Thoracic aorta (tissue), 2 donors: ENCODE results near the gene CCDC149. TPM values are rescaled to one million over a fixed set of nuclear protein-coding genes. Genes with fewer than 3 reads are reported as not detected.

Source experiments
- ATAC-seq: fragments of 150-250 bp; one replicate; pipeline ENCODE4 v1.8.0; 2017; ENCODE audit warnings: low read depth; ENCODE audit not compliant: insufficient number of reproducible peaks, low FRiP score
- DNase-seq: peaks from one replicate; pipeline ENCODE4 v3.0.0-alpha.2; 2020; ENCODE audit warnings: low spot score
- H3K27ac ChIP-seq, 2 donors: fragments of 200-600 bp; sonication (generic); 1 replicate in 1 of 2; 2 replicates in 1 of 2; pipeline ENCODE4 v1.5.1; 2016; ENCODE audit warnings: mild to moderate bottlenecking in 2 of 2, moderate library complexity in 2 of 2
- H3K27me3 ChIP-seq: fragments of 200-600 bp; sonication (generic); replicated peaks from 2 replicates; pipeline ENCODE4 v1.6.0; 2016; ENCODE audit warnings: mild to moderate bottlenecking; ENCODE audit not compliant: insufficient read depth
- H3K36me3 ChIP-seq: fragments of 200-600 bp; sonication (generic); one replicate; pipeline ENCODE4 v1.5.1; 2016
- H3K4me1 ChIP-seq, 2 donors: fragments of 200-600 bp; sonication (generic); 1 replicate in 1 of 2; 2 replicates in 1 of 2; pipeline versions ENCODE4 v1.5.1 to v1.6.0; 2016; ENCODE audit warnings: low read depth in 2 of 2, mild to moderate bottlenecking in 1 of 2; ENCODE audit not compliant: control insufficient read depth in 1 of 2
- H3K4me3 ChIP-seq: fragments of 200-600 bp; sonication (generic); 2 replicates; pipeline ENCODE4 v1.5.1; 2016; ENCODE audit warnings: mild to moderate bottlenecking
- H3K9me3 ChIP-seq: fragments of 200-600 bp; sonication (generic); 2 replicates; pipeline ENCODE4 v1.5.1; 2016
- total RNA-seq, 2 donors: library from RNA; depleted of rRNA; stranded (reverse); fragments of >200 nt; gene quantifications; one replicate each; pipeline versions ENCODE4 v1.1.0 to v1.2.3, GENCODE V29; 2016
- TF ChIP-seq, protein P1 (sequence below): fragments of 200-600 bp; sonication (generic); IDR thresholded peaks from one replicate; pipeline ENCODE4 v1.5.1; 2019; ENCODE audit warnings: antibody characterized with exemption

Gene CCDC149
- total RNA-seq, 2 donors from 2014 or later, result 11.8 to 30.1 TPM

DNA sequence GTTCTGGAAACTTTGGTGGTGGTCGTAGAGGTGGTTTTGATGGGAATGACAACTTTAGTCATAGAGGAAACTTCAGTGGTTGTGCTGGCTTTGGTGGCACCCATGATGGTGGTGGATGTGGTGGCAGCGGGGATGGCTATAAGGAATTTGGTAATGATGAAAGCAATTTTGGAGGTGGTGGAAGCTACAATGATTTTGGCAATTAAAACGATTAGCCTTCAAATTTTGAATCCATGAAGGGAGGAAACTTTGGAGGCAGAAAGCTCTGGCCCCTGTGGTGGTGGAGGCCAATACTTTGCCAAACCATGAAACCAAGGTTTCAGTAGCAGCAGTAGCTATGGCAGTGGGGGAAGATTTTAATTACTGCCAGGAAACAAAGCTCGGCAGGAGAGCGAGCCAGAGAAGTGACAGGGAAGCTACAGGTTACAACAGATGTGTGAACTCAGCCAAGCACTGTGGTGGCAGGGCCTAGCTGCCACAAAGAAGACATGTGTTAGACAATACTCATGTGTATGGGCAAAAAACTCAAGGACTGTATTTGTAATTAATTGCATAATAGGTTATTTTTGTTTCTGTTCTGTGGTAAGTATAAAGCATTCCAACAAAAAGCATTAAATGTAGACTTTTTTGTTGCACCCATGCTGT, 140.7 kb downstream of the CCDC149 start:
- H3K9me3 ChIP-seq, result no peaks in the 10 kb centered on the region
- DNase-seq (no peak), ATAC-seq (no peak)
- no peaks in the 10 kb centered on the region for H3K4me1 ChIP-seq
- no peaks in the 10 kb centered on the region for H3K27me3 ChIP-seq
- H3K36me3 ChIP-seq, result no peaks in the 10 kb centered on the region
- no peak overlapping the region for H3K4me3 ChIP-seq
- H3K27ac ChIP-seq, result no peak overlapping the region
- TF ChIP-seq, protein P1, sequence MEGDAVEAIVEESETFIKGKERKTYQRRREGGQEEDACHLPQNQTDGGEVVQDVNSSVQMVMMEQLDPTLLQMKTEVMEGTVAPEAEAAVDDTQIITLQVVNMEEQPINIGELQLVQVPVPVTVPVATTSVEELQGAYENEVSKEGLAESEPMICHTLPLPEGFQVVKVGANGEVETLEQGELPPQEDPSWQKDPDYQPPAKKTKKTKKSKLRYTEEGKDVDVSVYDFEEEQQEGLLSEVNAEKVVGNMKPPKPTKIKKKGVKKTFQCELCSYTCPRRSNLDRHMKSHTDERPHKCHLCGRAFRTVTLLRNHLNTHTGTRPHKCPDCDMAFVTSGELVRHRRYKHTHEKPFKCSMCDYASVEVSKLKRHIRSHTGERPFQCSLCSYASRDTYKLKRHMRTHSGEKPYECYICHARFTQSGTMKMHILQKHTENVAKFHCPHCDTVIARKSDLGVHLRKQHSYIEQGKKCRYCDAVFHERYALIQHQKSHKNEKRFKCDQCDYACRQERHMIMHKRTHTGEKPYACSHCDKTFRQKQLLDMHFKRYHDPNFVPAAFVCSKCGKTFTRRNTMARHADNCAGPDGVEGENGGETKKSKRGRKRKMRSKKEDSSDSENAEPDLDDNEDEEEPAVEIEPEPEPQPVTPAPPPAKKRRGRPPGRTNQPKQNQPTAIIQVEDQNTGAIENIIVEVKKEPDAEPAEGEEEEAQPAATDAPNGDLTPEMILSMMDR, result no peak

DNA sequence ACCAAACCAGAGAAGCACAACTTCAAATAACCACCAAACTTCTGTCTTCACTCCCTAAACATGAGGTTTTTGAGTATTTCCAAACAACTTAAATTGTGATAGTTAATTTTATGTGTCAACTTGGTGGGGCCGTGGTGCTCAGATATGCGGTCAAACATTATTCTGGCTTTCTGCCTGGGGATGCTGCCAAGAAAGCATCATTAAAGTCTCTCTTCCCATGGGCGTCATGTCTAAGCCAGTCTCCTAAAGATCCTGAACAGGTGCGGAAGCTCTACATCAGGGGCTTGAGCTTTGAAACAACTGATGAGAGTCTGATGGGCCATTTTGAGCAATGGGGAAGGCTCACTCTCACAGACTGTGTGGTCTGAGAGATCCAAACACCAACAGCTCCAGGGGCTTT, 141.6 kb downstream of the CCDC149 start:
- Histone ChIP-seq H3K36me3 (no peaks in the 10 kb centered on the region), H3K4me3 (no peak overlapping the region), H3K9me3 (no peaks in the 10 kb centered on the region), H3K27me3 (no peaks in the 10 kb centered on the region), H3K27ac (no peak overlapping the region), H3K4me1 (no peaks in the 10 kb centered on the region)
- ATAC-seq (no peak), DNase-seq (no peak)
- TF ChIP-seq, protein P1, result no peak

DNA sequence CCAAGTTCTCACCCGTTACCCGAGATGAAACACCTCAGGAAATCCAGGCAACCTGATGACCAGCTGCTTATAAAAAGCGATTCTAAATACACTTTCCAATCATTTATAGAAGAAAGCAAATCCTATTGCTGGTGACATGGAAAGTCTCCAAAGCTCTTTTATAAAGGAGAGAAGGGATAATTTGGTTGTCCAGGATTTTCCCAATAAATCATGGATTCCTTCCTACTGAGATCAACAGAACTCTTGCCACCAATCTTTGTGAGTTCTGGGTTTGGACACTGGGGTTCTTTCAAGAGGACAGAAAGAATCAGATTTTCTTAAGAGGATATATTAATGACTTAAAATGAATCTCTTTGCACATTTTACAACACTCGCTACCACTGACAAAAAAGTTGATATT, 142.2 kb downstream of the CCDC149 start:
- no peaks in the 10 kb centered on the region for H3K27me3 ChIP-seq

DNA sequence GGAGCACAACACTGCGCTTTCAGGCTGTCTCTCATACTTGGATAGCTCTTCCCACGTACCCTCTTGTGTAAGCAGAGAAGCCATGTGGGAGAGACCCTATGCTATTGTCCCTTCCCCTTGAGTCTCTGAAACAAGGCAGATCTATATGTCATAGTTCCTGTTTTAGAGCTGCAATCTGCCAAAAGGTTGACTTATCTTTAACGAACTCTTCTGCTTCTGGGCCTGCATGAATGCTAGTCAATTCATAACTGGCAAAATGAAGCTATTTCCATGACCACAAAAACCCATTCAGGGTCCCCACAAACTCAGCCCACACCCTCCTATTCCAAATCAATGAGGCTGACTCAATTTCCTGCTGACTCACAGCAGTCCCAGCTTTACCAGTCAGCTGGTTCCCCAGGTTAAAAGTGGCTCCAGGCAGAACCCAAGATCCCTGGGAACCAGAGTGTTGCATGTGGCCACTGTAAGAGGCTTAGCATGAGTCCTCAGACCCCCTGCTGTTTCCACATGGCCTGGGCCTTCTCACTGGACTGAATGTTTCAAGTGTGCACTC, 142.7 kb downstream of the CCDC149 start:
- no peaks in the 10 kb centered on the region for H3K9me3 ChIP-seq
- no peaks in the 10 kb centered on the region for H3K27me3 ChIP-seq
- ATAC-seq (no peak), DNase-seq (no peak)
- TF ChIP-seq, protein P1, result no peak
- no peak overlapping the region for H3K4me3 ChIP-seq
- no peak overlapping the region for H3K27ac ChIP-seq
- no peaks in the 10 kb centered on the region for H3K36me3 ChIP-seq
- no peaks in the 10 kb centered on the region for H3K4me1 ChIP-seq

More for the DNA sequence above, 142.2 kb downstream of the CCDC149 start:
- Histone ChIP-seq H3K9me3 (no peaks in the 10 kb centered on the region), H3K4me1 (no peaks in the 10 kb centered on the region), H3K4me3 (no peak overlapping the region), H3K27ac (no peak overlapping the region), H3K36me3 (no peaks in the 10 kb centered on the region)
- ATAC-seq (no peak), DNase-seq (no peak)
- TF ChIP-seq, protein P1, result no peak

DNA sequence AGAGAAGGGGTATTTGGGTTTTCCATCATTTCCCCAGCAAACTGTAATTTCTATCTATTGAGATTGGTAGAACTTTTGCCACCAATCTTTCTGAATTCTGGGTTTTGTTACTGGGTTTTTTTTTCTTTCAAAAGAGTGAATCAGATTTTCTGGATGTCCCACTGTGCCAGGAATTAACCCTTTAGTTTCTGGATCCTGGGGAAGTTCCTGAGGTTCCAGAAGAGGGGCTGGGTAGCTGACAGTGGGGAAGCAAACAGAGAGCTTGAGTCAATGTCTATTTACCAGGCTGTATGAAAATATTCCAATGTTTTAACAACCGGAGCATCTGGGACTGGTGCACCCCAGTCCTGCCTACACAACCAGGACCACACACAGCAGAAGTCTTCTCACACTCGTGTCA, 143.3 kb downstream of the CCDC149 start:
- ATAC-seq (no peak), DNase-seq (no peak)
- Histone ChIP-seq H3K36me3 (no peaks in the 10 kb centered on the region), H3K27me3 (no peaks in the 10 kb centered on the region), H3K4me1 (no peaks in the 10 kb centered on the region), H3K9me3 (no peaks in the 10 kb centered on the region), H3K27ac (no peak overlapping the region), H3K4me3 (no peak overlapping the region)
- TF ChIP-seq, protein P1, result no peak
